AG20443 (cell line): ENCODE measurements around the gene UBA5.

Source experiments
- DNase-seq: peaks from one replicate; pipeline ENCODE4 v3.0.0; 2012; ENCODE audit warnings: low spot score, mixed read lengths

The UBA5 gene

DNA sequence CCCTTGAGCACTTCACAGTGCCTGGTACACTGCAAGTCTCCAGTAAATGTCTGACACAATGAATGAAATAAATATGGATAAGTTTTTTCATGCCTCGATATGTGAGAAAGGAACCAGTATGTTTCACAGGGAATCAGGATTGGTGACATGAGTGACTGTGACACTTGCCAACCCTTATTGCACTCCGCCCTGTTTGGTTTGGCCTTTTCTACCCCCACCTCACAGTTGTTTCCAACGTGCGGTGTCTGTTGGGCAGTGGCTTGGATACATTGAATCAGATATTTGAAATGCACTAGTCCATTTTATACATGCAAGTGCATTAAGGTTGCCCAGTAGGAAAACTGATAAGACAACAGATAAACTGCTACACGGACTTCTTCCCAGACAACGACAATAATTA lies 60.1 kb downstream of the UBA5 start:
- DNase-seq = no peak

DNA sequence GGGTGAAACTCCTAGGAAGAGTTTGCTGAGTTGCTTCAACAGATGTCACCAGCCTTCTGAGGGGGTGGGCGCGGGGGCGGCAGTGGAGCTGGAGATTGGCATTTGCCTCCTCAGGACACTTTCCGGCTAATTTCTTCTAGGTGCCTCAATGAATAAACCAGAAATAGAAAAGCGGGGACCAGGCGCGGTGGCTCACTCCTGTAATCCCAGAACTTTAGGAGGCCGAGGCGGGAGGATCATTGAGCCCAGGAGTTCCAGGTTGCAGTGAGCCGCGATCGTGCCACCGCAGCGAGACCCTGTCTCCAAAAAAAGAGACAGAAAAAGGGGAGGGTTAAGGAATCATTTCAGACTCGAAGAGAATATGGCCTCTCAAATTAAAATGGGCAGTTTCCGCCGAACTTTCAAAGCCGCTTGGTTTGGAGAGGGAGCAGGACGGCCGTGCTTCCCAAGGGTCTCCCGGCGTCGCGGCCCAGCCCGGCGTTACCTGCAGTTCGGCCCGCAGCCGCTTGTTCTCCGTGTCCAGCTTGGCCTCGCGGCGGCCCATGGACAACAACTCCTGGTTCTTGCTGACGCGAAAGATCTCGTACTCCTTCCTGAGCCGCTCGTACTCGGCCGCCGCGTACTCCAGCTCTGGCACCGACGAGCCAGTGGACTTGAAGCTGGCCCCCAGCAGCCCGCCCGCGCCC lies 61.5 kb downstream of the UBA5 start:
- peak; percentile 70 for DNase-seq

DNA sequence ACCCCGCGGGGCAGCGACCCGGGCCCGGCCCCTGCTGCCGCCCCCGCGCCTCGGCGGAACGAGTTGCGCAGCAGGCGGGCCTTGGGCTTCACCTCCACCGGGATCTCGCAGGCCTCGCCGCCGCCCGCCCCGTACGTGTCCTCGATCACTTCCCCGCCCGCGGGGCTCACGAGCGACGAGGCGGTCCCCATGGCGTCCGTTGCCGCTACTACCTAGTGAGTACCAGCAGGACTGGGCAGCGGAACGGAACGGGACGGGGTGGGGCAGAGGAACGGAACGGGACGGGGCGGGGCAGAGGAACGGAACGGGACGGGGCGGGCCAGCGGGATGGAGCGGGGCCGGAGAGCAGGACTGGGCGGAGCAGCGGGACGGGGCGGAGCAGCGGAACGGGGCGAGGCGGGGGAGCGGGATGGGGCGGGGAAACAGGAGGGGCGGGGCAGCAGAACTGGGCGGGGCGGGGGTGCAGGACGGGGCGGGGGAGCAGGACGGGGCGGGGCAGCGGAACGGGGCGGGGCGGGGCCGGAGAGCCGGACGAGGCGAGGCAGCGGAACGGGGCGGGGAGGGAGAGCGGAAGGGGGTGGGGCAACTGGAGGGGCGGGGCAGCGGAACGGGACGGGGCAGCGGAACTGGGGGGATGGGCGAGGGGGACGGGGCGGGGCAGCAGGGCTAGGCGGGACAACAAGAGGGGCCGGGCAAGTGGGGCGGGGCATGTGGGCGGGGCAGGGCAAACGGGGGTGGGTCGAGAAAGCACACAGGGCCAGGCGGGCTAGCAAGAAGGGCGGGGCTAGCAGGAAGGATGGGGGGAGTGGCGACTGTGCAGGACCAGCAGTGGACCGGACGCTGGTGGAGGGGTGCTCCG lies 62.3 kb downstream of the UBA5 start, which contains the start of gene NPHP3:
Gene NPHP3 (minus strand): TSS at position 245 of the 859 bp plus-strand sequence. CDS start 54 bp downstream, at position 191.
- peak; percentile 99 for DNase-seq

DNA sequence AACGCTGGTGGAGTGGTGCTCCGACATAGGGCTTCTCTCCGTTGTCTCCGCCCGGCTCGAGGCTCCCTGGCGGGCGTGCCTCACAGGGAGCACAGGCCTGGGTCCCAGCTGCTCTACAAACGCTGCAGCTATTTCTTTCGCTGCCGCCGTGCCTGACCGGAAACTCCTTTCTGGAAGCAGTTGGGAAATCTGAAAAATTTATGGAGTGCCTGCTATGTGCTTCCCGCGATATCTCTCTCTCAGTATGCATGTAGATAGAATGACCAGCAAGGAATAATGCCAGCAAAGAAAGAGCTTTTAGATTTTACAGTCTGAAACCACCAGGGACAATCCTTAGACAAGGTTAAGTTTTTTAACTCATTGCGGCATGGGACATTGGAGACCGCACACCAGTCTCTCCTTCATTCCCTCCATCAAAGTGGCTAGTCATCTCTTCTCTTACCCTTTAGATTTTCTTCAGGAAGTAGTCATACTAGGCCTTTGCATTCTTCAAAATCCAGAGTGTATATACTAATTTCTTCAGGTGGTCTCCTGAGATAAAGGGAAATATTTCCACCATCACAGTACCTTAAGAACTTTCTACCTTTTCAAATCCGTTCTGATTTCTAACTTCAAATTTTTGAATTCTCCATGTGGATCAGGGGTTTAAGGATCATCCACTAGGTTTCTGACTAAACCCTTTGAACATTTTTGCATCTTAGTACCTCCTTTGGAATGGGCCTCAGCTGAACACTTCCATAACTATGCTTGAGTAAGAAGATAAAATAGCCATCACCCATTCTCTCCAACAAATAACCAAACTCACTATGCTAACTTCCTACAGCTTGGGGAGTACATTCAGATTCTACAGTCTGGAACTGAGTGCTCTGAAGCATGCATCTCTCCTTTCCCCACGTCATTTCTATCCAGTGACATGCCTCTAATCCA lies 63.2 kb downstream of the UBA5 start:
- no peak for DNase-seq

DNA sequence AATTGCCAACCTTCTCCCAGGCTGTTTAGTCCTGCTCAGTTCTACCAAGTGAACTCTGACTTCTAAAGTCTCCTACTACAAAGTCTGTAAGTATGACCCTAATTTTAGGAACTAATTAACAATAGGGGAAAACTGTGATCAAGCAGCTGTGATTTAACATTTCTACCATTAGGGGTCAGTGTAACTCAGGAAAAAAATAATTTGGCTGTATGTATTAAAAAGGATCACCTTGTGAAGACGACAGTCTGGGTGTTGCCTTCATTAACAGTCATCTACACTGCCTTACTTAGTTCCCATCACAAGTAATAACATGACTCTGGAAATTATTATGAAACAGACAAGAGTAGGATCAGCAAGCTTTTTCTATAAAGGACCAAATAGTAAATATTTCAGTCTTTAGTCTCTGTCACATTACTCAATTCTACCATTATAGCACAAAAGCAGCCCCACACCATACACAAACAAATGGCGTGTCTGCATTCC lies 66.3 kb downstream of the UBA5 start:
- DNase-seq = peak; percentile 30
